GM12878 (cell line): Measurements from ENCODE around the gene ASH1L.

Experiments used
- ATF2 ChIP-seq: IDR thresholded peaks from 2 replicates; pipeline ENCODE4 v1.6.1; 2012; ENCODE audit warnings: low read length, inconsistent platforms
- RELB ChIP-seq: fragments of 450-650 bp; IDR thresholded peaks from 2 replicates; pipeline ENCODE4 v1.6.1; 2017; ENCODE audit warnings: low read depth, mild to moderate bottlenecking, moderate library complexity
- SIN3A ChIP-seq: IDR thresholded peaks from 2 replicates; pipeline ENCODE4 v1.6.1; 2012; ENCODE audit warnings: low read depth, low read length, improper control_type of control experiment

- TF ChIP-seq RELB (no peak), ATF2 (no peak), SIN3A (no peak)
These were observed 165.6 kb downstream of the ASH1L start for GRCh38 chr1:155396874-155397476.
